Endodermal cell (in vitro differentiated cells): ENCODE data around the gene UTP4. TPM values are rescaled to one million over a fixed set of nuclear protein-coding genes. Genes with fewer than 3 reads are reported as not detected.

Experiments
- DNase-seq: peaks from one replicate; pipeline ENCODE4 v3.0.0-alpha.2; 2017
- H3K27ac ChIP-seq: 2 replicates; pipeline ENCODE4 v1.5.1; 2013; ENCODE audit warnings: mild to moderate bottlenecking, low read depth, low read length, moderate library complexity
- H3K27me3 ChIP-seq: 2 replicates; pipeline ENCODE4 v1.6.1; 2013; ENCODE audit warnings: mild to moderate bottlenecking, low read length, moderate library complexity; ENCODE audit not compliant: insufficient read depth, control insufficient read depth, poor library complexity, severe bottlenecking
- H3K36me3 ChIP-seq: 2 replicates; pipeline ENCODE4 v1.7.0; 2013; ENCODE audit warnings: mild to moderate bottlenecking, low read length, moderate library complexity; ENCODE audit not compliant: control insufficient read depth, insufficient read depth
- H3K4me1 ChIP-seq: one replicate; pipeline ENCODE4 v1.7.0; 2013; ENCODE audit warnings: low read length; ENCODE audit not compliant: control insufficient read depth, insufficient read depth
- H3K4me3 ChIP-seq: 2 replicates; pipeline ENCODE4 v1.5.1; 2013; ENCODE audit warnings: mild to moderate bottlenecking, low read length, moderate library complexity
- H3K9ac ChIP-seq: 2 replicates; pipeline ENCODE4 v1.6.1; 2013; ENCODE audit warnings: mild to moderate bottlenecking, low read length, moderate library complexity; ENCODE audit not compliant: poor library complexity, severe bottlenecking; ENCODE audit errors: extremely low read depth
- H3K9me3 ChIP-seq: 2 replicates; pipeline ENCODE4 v1.6.1; 2013; ENCODE audit warnings: mild to moderate bottlenecking, low read length, moderate library complexity; ENCODE audit not compliant: control insufficient read depth
- H3K27ac Mint-ChIP-seq: 2 replicates; pipeline ENCODE4 v1.8.0; 2020; ENCODE audit warnings: mixed read lengths
- H3K27me3 Mint-ChIP-seq: 2 replicates; pipeline ENCODE4 v1.8.0; 2021; ENCODE audit warnings: mild to moderate bottlenecking, mixed read lengths; ENCODE audit not compliant: insufficient read depth
- H3K36me3 Mint-ChIP-seq: 2 replicates; pipeline ENCODE4 v1.8.0; 2020; ENCODE audit warnings: low read depth, mixed read lengths
- H3K4me1 Mint-ChIP-seq: 2 replicates; pipeline ENCODE4 v1.8.0; 2020; ENCODE audit warnings: mixed read lengths
- H3K4me3 Mint-ChIP-seq: 2 replicates; pipeline ENCODE4 v1.8.0; 2020; ENCODE audit warnings: mild to moderate bottlenecking, moderate library complexity, mixed read lengths
- H3K9me3 Mint-ChIP-seq: 2 replicates; pipeline ENCODE4 v1.8.0; 2020; ENCODE audit warnings: mild to moderate bottlenecking, mixed read lengths
- WGBS, 2 experiments: methylation state at CpG; one replicate each; pipeline versions ENCODE4 v1.1.5 to v1.1.7; 2013; ENCODE audit warnings: missing lambda C conversion rate in 2 of 2, mixed read lengths in 1 of 2; ENCODE audit not compliant: insufficient coverage in 1 of 2, insufficient read length in 1 of 2; 5-methylcytosine and 5-hydroxymethylcytosine counted together
- total RNA-seq, 2 donors: library from RNA; stranded (reverse); fragmentation: NEBNext Ultra II Directional in 1 of 2; extraction: Animal tissue kit (Norgen Biotek cat#: 25700) in 1 of 2; gene quantifications; 2 replicates in 1 of 2; 3 replicates in 1 of 2; pipeline ENCODE4 v1.2.1, GENCODE V29; 2021
- TF ChIP-seq, protein P1 (sequence below): fragments of 200-600 bp; sonication (generic); conservative IDR thresholded peaks from 2 replicates; pipeline ENCODE4 v1.5.0; 2021; ENCODE audit warnings: antibody characterized with exemption, mild to moderate bottlenecking

UTP4 gene
- total RNA-seq, 2 donors from 2014 or later = 44.1 to 45.3 TPM

DNA sequence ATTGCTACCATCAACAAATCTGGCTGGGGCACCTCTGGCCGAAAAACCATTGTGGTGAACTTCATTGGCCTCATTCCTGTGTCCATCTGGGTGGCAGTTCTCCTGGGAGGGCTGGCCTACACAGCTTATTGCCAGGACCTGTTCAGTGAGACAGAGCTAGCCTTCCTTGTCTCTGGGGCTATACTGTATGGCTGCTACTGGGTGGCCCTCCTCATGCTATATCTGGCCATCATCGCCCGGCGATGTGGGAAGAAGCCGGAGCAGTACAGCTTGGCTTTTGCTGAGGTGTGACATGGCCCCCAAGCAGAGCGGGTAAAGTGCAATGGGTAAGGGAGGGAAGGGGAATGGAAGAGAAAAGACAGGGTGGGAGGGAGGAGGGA is 17.5 kb upstream of the UTP4 start:
- H3K27ac Mint-ChIP-seq = no peak overlapping the region
- DNase-seq = no peak

DNA sequence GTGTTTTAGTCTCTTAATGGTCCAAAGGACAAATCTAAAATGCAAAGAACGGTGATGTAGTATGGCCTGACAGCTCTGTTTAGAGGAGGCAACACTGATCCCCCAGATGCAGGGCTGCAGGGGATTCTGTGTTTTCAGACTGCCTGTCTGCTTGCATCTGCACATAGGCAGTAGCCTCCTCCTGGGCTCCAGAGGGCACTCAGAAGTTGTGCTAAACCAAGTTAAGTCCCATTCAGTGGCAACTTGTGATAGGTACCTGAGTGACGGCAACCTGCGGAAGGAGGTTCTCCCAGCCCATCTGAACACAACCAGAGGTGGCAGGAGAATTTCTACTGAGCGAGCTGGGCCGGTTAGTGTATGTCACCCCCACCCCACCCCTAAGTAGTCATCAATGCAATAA is 17.1 kb upstream of the UTP4 start:
- Mint-ChIP-seq H3K9me3 (no peaks in the 10 kb centered on the region), H3K4me3 (no peak overlapping the region), H3K4me1 (peaks cover 11% of the 10 kb centered on the region), H3K36me3 (peaks cover 48% of the 10 kb centered on the region), H3K27me3 (peaks cover 2% of the 10 kb centered on the region), H3K27ac (no peak overlapping the region)
- TF ChIP-seq, protein P1, sequence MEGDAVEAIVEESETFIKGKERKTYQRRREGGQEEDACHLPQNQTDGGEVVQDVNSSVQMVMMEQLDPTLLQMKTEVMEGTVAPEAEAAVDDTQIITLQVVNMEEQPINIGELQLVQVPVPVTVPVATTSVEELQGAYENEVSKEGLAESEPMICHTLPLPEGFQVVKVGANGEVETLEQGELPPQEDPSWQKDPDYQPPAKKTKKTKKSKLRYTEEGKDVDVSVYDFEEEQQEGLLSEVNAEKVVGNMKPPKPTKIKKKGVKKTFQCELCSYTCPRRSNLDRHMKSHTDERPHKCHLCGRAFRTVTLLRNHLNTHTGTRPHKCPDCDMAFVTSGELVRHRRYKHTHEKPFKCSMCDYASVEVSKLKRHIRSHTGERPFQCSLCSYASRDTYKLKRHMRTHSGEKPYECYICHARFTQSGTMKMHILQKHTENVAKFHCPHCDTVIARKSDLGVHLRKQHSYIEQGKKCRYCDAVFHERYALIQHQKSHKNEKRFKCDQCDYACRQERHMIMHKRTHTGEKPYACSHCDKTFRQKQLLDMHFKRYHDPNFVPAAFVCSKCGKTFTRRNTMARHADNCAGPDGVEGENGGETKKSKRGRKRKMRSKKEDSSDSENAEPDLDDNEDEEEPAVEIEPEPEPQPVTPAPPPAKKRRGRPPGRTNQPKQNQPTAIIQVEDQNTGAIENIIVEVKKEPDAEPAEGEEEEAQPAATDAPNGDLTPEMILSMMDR = no peak
- H3K27me3 ChIP-seq = no peaks in the 10 kb centered on the region
- no peak overlapping the region for H3K9ac ChIP-seq
- no peaks in the 10 kb centered on the region for H3K9me3 ChIP-seq
- H3K27ac ChIP-seq = no peak overlapping the region
- H3K4me1 ChIP-seq = peaks cover 5% of the 10 kb centered on the region
- no peak for DNase-seq
- H3K4me3 ChIP-seq = no peak overlapping the region
- H3K36me3 ChIP-seq = peaks cover 48% of the 10 kb centered on the region
- WGBS, 2 experiments = 91 to 100% methylated on average over 4 to 5 of the region's 5 CpGs

More for the DNA sequence above, 17.5 kb upstream of the UTP4 start:
- Histone ChIP-seq H3K9me3 (no peaks in the 10 kb centered on the region), H3K4me1 (peaks cover 5% of the 10 kb centered on the region), H3K4me3 (no peak overlapping the region), H3K9ac (no peak overlapping the region), H3K36me3 (peaks cover 44% of the 10 kb centered on the region), H3K27me3 (no peaks in the 10 kb centered on the region), H3K27ac (no peak overlapping the region)
- Mint-ChIP-seq H3K9me3 (no peaks in the 10 kb centered on the region), H3K4me1 (peaks cover 12% of the 10 kb centered on the region), H3K36me3 (peaks cover 45% of the 10 kb centered on the region), H3K27me3 (peaks cover 3% of the 10 kb centered on the region), H3K4me3 (no peak overlapping the region)
- TF ChIP-seq, protein P1 = no peak
- WGBS, 2 experiments = 96% methylated on average over 3 to 6 of the region's 6 CpGs

DNA sequence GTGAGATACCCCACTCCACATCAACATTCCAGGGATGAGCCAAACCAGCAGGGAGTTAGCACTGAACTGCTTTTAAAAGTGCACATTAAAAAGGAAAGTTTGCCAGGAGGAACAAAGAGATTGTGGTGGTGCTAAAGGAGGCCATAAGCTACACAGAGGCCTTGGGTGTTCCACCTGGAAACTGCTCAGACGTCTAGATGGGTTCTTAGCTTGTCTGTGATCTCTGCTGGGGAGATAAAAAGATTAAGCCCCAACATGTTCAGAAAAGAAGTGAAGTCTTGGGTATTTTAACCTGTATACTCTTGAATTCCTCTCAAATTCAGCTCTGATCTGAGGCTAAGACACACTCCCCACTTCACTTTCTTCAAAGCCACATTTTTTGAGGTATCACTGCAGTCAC is 16.6 kb upstream of the UTP4 start:
- Histone ChIP-seq H3K4me1 (peaks cover 5% of the 10 kb centered on the region), H3K4me3 (no peak overlapping the region), H3K27me3 (no peaks in the 10 kb centered on the region), H3K36me3 (peaks cover 53% of the 10 kb centered on the region), H3K9me3 (no peaks in the 10 kb centered on the region), H3K27ac (no peak overlapping the region), H3K9ac (no peak overlapping the region)
- 63 to 77% methylated on average over 1 of the region's 1 CpG for WGBS, 2 experiments
- no peak for DNase-seq
- Mint-ChIP-seq H3K4me1 (peaks cover 6% of the 10 kb centered on the region), H3K27me3 (peaks cover 2% of the 10 kb centered on the region), H3K4me3 (no peak overlapping the region), H3K27ac (no peak overlapping the region), H3K36me3 (peaks cover 48% of the 10 kb centered on the region), H3K9me3 (no peaks in the 10 kb centered on the region)
- TF ChIP-seq, protein P1 = no peak
